Sigmoid colon (tissue), 4 donors: Measurements from ENCODE around the gene CRYBG1.

Experiments used
- EP300 ChIP-seq, 4 donors: sonication (generic); formaldehyde crosslinking; IDR thresholded peaks; one replicate each; pipeline ENCODE4 v1.6.1; 2017; ENCODE audit warnings: antibody characterized with exemption in 4 of 4
- POLR2A ChIP-seq, 2 donors: fragments of 450-650 bp; IDR thresholded peaks; one replicate each; pipeline ENCODE4 v1.6.1; 2016; ENCODE audit warnings: antibody characterized with exemption in 2 of 2, mild to moderate bottlenecking in 2 of 2, moderate library complexity in 2 of 2
- TF ChIP-seq, protein P1 (sequence below), 4 experiments: fragments of 450-650 bp in 3 of 4; fragments of 200-600 bp in 1 of 4; IDR thresholded peaks; one replicate each; pipeline ENCODE4 v1.5.1; 2016 to 2019; ENCODE audit warnings: antibody characterized with exemption in 4 of 4, mild to moderate bottlenecking in 3 of 4, moderate library complexity in 2 of 4

DNA sequence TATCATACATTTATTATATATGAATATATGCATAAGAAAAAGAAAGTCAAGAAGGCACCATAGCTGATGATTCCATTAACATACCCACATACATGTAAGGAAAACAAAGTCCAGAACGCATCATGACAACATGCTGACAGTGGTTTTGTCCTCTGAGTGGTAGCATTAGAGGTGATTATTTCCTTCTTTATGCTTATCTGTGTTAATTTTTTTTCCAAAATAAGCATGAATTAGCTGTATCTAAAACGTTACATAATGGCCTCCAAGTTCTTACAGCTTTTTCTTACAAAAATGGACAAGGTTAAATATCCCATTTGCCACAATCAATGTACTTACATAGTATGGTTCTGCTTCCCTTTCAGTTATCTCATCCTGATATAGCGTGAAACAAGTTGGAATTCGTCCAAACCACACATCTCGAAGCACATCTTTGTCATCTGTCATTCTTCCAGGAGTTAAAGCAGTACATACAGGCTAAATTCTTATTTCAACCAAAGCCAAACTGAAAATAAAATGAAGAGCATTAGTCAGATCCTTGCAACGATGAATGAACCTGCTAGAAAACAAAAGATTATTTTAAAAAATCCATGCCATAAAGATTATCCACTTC is 44.6 kb upstream of the CRYBG1 start:
- TF ChIP-seq, protein P1, sequence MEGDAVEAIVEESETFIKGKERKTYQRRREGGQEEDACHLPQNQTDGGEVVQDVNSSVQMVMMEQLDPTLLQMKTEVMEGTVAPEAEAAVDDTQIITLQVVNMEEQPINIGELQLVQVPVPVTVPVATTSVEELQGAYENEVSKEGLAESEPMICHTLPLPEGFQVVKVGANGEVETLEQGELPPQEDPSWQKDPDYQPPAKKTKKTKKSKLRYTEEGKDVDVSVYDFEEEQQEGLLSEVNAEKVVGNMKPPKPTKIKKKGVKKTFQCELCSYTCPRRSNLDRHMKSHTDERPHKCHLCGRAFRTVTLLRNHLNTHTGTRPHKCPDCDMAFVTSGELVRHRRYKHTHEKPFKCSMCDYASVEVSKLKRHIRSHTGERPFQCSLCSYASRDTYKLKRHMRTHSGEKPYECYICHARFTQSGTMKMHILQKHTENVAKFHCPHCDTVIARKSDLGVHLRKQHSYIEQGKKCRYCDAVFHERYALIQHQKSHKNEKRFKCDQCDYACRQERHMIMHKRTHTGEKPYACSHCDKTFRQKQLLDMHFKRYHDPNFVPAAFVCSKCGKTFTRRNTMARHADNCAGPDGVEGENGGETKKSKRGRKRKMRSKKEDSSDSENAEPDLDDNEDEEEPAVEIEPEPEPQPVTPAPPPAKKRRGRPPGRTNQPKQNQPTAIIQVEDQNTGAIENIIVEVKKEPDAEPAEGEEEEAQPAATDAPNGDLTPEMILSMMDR (IDR thresholded peaks at IDR 0.05), result no peak
- TF ChIP-seq EP300 (IDR thresholded peaks at IDR 0.05) (no peak), POLR2A (IDR thresholded peaks at IDR 0.05) (no peak)
